SK-N-SH (cell line): ENCODE measurements around the gene DLG2. TPM values are rescaled to one million over a fixed set of nuclear protein-coding genes. Genes with fewer than 3 reads are reported as not detected.
A peak's percentile ranks its signal among the peaks of the same experiment; 100 is the strongest.

ENCODE experiments used
- CTCF ChIA-PET: fragments of 300-600, 350-600 bp; formaldehyde crosslinking; extraction: SDS; loops from one replicate; lab custom pipeline; 2021; lab: Yijun Ruan, JAX
- POLR2A ChIA-PET: fragments of 350-600 bp; sonication (Branson Sonifier 250); formaldehyde crosslinking; extraction: SDS; loops from one replicate; lab custom pipeline; 2020; ENCODE audit warnings: antibody characterized with exemption, inconsistent platforms; lab: Yijun Ruan, JAX
- DNase-seq: peaks from one replicate; pipeline ENCODE4 v3.0.0; 2012
- H2AFZ ChIP-seq: fragments of 200-600 bp; sonication (generic); 2 replicates; pipeline ENCODE4 v1.8.1; 2016; ENCODE audit warnings: antibody characterized with exemption, mild to moderate bottlenecking, low read depth
- H3F3A ChIP-seq: fragments of 200-600 bp; sonication (generic); replicated peaks from 2 replicates; pipeline ENCODE3; 2016; ENCODE audit warnings: antibody characterized with exemption, mild to moderate bottlenecking; ENCODE audit not compliant: insufficient read depth
- H3K27ac ChIP-seq, 2 experiments: fragments of 200-500 bp in 1 of 2; fragments of 200-600 bp in 1 of 2; sonication (Bioruptor generic) in 1 of 2; sonication (generic), shearing (Covaris generic) in 1 of 2; 2 replicates each; pipeline versions ENCODE4 v1.5.1 to v1.6.1; 2014 to 2016; ENCODE audit warnings: low read depth in 2 of 2, inconsistent platforms in 1 of 2, low read length in 1 of 2, mild to moderate bottlenecking in 1 of 2, mixed read lengths in 1 of 2
- H3K27me3 ChIP-seq: fragments of 200-600 bp; sonication (generic), shearing (Covaris generic); 2 replicates; pipeline ENCODE4 v1.6.1; 2016; ENCODE audit warnings: mixed run types; ENCODE audit not compliant: insufficient read depth
- H3K36me3 ChIP-seq, 2 experiments: fragments of 200-500 bp in 1 of 2; fragments of 200-600 bp in 1 of 2; sonication (Bioruptor generic) in 1 of 2; sonication (generic) in 1 of 2; replicated peaks in 1 of 2; 2 replicates each; pipeline versions ENCODE3 to v1.5.1; 2014 to 2016; ENCODE audit warnings: low read length in 1 of 2, mild to moderate bottlenecking in 1 of 2; ENCODE audit not compliant: insufficient read depth in 2 of 2, control insufficient read depth in 1 of 2
- H3K4me1 ChIP-seq, 2 experiments: fragments of 200-500 bp in 1 of 2; fragments of 200-600 bp in 1 of 2; sonication (Bioruptor generic) in 1 of 2; sonication (generic), shearing (Covaris generic) in 1 of 2; 2 replicates each; pipeline versions ENCODE4 v1.5.1 to v1.6.1; 2014 to 2016; ENCODE audit warnings: low read depth in 1 of 2, low read length in 1 of 2, mixed run types in 1 of 2; ENCODE audit not compliant: insufficient read depth in 2 of 2, control insufficient read depth in 1 of 2
- H3K4me2 ChIP-seq: fragments of 200-600 bp; sonication (generic), shearing (Covaris generic); 2 replicates; pipeline ENCODE4 v1.6.1; 2017; ENCODE audit warnings: mixed run types
- H3K4me3 ChIP-seq, 2 experiments: fragments of 200-500 bp in 1 of 2; fragments of 200-600 bp in 1 of 2; sonication (Bioruptor generic) in 1 of 2; sonication (generic), shearing (Covaris generic) in 1 of 2; 2 replicates each; pipeline versions ENCODE4 v1.5.1 to v1.8.1; 2014 to 2016; ENCODE audit warnings: low read depth in 2 of 2, inconsistent platforms in 1 of 2, low read length in 1 of 2, mild to moderate bottlenecking in 1 of 2, mixed read lengths in 1 of 2, moderate library complexity in 1 of 2
- H3K79me2 ChIP-seq: fragments of 200-600 bp; sonication (generic); 2 replicates; pipeline ENCODE4 v1.8.1; 2017; ENCODE audit warnings: mild to moderate bottlenecking; ENCODE audit not compliant: insufficient read depth
- H3K9ac ChIP-seq: fragments of 200-600 bp; sonication (generic); 2 replicates; pipeline ENCODE4 v1.6.1; 2017; ENCODE audit warnings: mixed run types
- H3K9me2 ChIP-seq: fragments of 200-600 bp; sonication (generic); 2 replicates; pipeline ENCODE4 v1.6.1; 2017; ENCODE audit warnings: mixed run types
- H3K9me3 ChIP-seq: fragments of 200-600 bp; sonication (generic); 2 replicates; pipeline ENCODE4 v1.6.1; 2017; ENCODE audit warnings: mixed run types, mild to moderate bottlenecking, moderate library complexity
- H4K20me1 ChIP-seq: fragments of 200-600 bp; sonication (generic); 2 replicates; pipeline ENCODE4 v1.6.1; 2017; ENCODE audit warnings: mild to moderate bottlenecking, mixed run types; ENCODE audit not compliant: insufficient read depth
- CHD2 ChIP-seq: fragments of 150-350 bp; IDR thresholded peaks from 2 replicates; pipeline ENCODE4 v1.6.1; 2018; ENCODE audit warnings: low read length; ENCODE audit not compliant: partially characterized antibody
- FOSL2 ChIP-seq: IDR thresholded peaks from 2 replicates; pipeline ENCODE4 v1.4.0; 2012; ENCODE audit warnings: low read depth, mild to moderate bottlenecking, moderate library complexity, borderline replicate concordance
- GABPA ChIP-seq: IDR thresholded peaks from 2 replicates; pipeline ENCODE4 v1.4.0; 2012; ENCODE audit warnings: low read depth, mild to moderate bottlenecking
- GATA2 ChIP-seq: sonication (generic); formaldehyde crosslinking; IDR thresholded peaks from 2 replicates; pipeline ENCODE4 v1.5.0; 2020; ENCODE audit warnings: mild to moderate bottlenecking, missing genetic modification reagents
- NFIC ChIP-seq: IDR thresholded peaks from 2 replicates; pipeline ENCODE4 v1.4.0; 2012; ENCODE audit warnings: borderline replicate concordance
- RAD21 ChIP-seq: IDR thresholded peaks from 2 replicates; pipeline ENCODE4 v1.6.1; 2012; ENCODE audit warnings: mild to moderate bottlenecking, low read length
- RFX5 ChIP-seq: IDR thresholded peaks from 2 replicates; pipeline ENCODE4 v1.6.1; 2012; ENCODE audit warnings: mild to moderate bottlenecking, improper control_type of control experiment, low read length
- TAF1 ChIP-seq: IDR thresholded peaks from 2 replicates; pipeline ENCODE4 v1.6.1; 2012; ENCODE audit warnings: low read depth, mild to moderate bottlenecking, low read length, moderate library complexity, borderline replicate concordance
- TEAD4 ChIP-seq: IDR thresholded peaks from 2 replicates; pipeline ENCODE4 v1.4.0; 2012; ENCODE audit warnings: mild to moderate bottlenecking, borderline replicate concordance; ENCODE audit not compliant: insufficient read depth
- WGBS: methylation state at CpG from one replicate; pipeline ENCODE4 v1.1.6; 2017; ENCODE audit warnings: low lambda C conversion rate; 5-methylcytosine and 5-hydroxymethylcytosine counted together
- polyA plus RNA-seq, 3 experiments: library from polyadenylated mRNA; depleted of rRNA; stranded (reverse); fragments of >200 nt; gene quantifications; 2 replicates each; pipeline ENCODE4 v1.2.3, GENCODE V29; 2012
- TF ChIP-seq, protein P1 (sequence below): IDR thresholded peaks from 2 replicates; pipeline ENCODE4 v1.6.1; 2012; ENCODE audit warnings: mild to moderate bottlenecking, low read depth, low read length, moderate library complexity
- TF ChIP-seq, protein P2 (sequence below): IDR thresholded peaks from 2 replicates; pipeline ENCODE4 v1.4.0; 2012; ENCODE audit warnings: low read depth, borderline replicate concordance
- TF ChIP-seq, protein P3 (sequence below): IDR thresholded peaks from 2 replicates; pipeline ENCODE4; 2012
- TF ChIP-seq, protein P4 (sequence below): IDR thresholded peaks from 2 replicates; pipeline ENCODE4 v1.4.0; 2012; ENCODE audit warnings: low read depth
- TF ChIP-seq, protein P5 (sequence below): fragments of 150-350 bp; IDR thresholded peaks from 2 replicates; pipeline ENCODE4 v1.6.1; 2016; ENCODE audit warnings: mild to moderate bottlenecking, low read depth, low read length
- TF ChIP-seq, protein P6 (sequence below): fragments of 150-350 bp; IDR thresholded peaks from 2 replicates; pipeline ENCODE4 v1.6.1; 2017; ENCODE audit warnings: antibody characterized with exemption, low read length, low read depth, borderline replicate concordance

The DLG2 gene
- polyA plus RNA-seq, 1 of the 3 experiments (the other 2 are of a cell fraction) = 0.21 TPM

DNA sequence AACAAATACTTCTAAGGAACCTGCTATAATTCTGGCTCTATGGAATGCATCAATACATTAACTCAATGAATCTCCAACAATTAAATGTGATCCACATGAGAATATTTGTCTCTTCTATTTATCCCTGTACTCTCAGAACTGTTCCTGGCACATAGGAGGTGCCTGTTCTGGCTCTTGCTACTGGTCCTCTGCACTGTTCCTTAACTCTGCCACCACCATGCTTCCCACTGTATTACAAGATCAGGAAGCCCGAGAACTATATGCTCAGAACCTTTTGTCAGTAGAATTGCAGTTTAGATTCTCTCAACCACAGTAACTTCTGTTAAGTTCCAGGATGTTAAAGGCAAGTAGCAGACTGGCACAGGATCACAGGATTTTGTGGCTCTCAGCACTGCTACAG is 1964.7 kb downstream of the DLG2 start:
- no peak overlapping the region for H3K27ac ChIP-seq
- H3K9me3 ChIP-seq = no peaks in the 10 kb centered on the region
- TF ChIP-seq, protein P1, sequence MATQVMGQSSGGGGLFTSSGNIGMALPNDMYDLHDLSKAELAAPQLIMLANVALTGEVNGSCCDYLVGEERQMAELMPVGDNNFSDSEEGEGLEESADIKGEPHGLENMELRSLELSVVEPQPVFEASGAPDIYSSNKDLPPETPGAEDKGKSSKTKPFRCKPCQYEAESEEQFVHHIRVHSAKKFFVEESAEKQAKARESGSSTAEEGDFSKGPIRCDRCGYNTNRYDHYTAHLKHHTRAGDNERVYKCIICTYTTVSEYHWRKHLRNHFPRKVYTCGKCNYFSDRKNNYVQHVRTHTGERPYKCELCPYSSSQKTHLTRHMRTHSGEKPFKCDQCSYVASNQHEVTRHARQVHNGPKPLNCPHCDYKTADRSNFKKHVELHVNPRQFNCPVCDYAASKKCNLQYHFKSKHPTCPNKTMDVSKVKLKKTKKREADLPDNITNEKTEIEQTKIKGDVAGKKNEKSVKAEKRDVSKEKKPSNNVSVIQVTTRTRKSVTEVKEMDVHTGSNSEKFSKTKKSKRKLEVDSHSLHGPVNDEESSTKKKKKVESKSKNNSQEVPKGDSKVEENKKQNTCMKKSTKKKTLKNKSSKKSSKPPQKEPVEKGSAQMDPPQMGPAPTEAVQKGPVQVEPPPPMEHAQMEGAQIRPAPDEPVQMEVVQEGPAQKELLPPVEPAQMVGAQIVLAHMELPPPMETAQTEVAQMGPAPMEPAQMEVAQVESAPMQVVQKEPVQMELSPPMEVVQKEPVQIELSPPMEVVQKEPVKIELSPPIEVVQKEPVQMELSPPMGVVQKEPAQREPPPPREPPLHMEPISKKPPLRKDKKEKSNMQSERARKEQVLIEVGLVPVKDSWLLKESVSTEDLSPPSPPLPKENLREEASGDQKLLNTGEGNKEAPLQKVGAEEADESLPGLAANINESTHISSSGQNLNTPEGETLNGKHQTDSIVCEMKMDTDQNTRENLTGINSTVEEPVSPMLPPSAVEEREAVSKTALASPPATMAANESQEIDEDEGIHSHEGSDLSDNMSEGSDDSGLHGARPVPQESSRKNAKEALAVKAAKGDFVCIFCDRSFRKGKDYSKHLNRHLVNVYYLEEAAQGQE = no peak
- TF ChIP-seq, protein P2, sequence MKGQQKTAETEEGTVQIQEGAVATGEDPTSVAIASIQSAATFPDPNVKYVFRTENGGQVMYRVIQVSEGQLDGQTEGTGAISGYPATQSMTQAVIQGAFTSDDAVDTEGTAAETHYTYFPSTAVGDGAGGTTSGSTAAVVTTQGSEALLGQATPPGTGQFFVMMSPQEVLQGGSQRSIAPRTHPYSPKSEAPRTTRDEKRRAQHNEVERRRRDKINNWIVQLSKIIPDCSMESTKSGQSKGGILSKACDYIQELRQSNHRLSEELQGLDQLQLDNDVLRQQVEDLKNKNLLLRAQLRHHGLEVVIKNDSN = no peak
- TF ChIP-seq RAD21 (no peak), NFIC (no peak)
- no peak for DNase-seq
- no peaks in the 10 kb centered on the region for H3K36me3 ChIP-seq
- H2AFZ ChIP-seq = peak overlapping the region; percentile 56; the same call in 1 of the 2 replicates
- H3K4me3 ChIP-seq = no peak overlapping the region
- H3F3A ChIP-seq = no peaks in the 10 kb centered on the region
- 24% methylated on average over 1 of the region's 1 CpG for WGBS
- ChIA-PET POLR2A (no interaction called here), CTCF (no interaction called here)
- no peaks in the 10 kb centered on the region for H3K9me2 ChIP-seq
- no peak overlapping the region for H3K4me2 ChIP-seq
- H4K20me1 ChIP-seq = no peaks in the 10 kb centered on the region
- H3K27me3 ChIP-seq = no peaks in the 10 kb centered on the region
- H3K79me2 ChIP-seq = no peaks in the 10 kb centered on the region
- no peak overlapping the region for H3K9ac ChIP-seq
- H3K4me1 ChIP-seq = peaks cover 0 to 18% of the 10 kb centered on the region in 2 experiments; a peak in 2 of 4 replicates

DNA sequence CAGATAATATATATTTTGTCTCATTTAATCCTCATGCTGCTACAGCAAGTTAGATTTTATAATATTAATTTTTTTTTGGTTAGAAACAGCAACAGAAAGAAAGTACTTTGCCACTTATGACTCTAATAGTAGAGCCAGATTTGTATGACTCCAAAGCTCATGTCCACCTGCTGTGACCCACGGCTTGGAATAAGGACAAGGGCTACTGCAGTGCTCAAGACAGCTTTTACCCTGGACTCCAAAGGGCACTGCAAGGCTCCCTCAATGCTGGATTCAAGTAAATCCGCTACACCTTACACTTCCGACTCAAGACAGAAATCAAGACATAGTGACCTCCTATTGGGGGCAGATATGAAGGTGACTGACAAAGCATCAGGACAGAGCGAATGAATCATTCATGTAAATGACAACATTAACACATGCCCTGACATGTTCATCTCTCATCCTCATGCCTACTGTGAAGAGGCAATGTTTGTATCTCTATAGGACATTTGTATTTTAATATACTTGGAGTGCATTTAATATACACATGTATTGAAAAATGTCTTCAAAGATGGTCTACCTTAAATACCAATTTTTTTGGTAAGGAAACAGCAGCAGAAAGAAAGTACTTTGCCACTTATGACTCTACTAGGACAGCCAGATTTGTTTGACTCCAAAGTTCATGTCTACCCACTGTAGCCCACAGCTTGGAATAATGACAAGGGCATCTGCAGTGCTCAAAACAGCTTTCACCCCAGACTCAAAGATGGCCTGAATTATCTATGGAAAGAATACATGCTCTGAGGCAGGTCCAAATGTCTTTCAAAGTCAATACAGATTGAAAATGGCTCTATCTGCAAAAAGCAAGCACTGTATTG is 1965.4 kb downstream of the DLG2 start:
- CTCF ChIA-PET = interaction anchor here (1.2 kb wide), 1 partner anchor 10 kb away, joined by 3 read pairs; no protein-coding TSS in a partner anchor
- Histone ChIP-seq H3K27me3 (no peaks in the 10 kb centered on the region), H3K79me2 (no peaks in the 10 kb centered on the region), H3K9me3 (no peaks in the 10 kb centered on the region), H3K36me3 (no peaks in the 10 kb centered on the region), H4K20me1 (no peaks in the 10 kb centered on the region), H3K27ac (no peak overlapping the region), H3F3A (no peaks in the 10 kb centered on the region), H3K4me1 (peaks cover 0 to 18% of the 10 kb centered on the region in 2 experiments; a peak in 2 of 4 replicates), H3K9ac (no peak overlapping the region), H3K4me3 (no peak overlapping the region), H3K9me2 (no peaks in the 10 kb centered on the region), H2AFZ (no peak overlapping the region), H3K4me2 (no peak overlapping the region)
- WGBS = 63% methylated on average over 4 of the region's 4 CpGs
- TF ChIP-seq, protein P3, sequence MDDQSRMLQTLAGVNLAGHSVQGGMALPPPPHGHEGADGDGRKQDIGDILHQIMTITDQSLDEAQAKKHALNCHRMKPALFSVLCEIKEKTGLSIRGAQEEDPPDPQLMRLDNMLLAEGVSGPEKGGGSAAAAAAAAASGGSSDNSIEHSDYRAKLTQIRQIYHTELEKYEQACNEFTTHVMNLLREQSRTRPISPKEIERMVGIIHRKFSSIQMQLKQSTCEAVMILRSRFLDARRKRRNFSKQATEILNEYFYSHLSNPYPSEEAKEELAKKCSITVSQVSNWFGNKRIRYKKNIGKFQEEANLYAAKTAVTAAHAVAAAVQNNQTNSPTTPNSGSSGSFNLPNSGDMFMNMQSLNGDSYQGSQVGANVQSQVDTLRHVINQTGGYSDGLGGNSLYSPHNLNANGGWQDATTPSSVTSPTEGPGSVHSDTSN = no peak
- TF ChIP-seq TAF1 (no peak), RAD21 (no peak), GABPA (no peak), RFX5 (no peak), CHD2 (no peak), FOSL2 (no peak), GATA2 (CRISPR knock-in tag) (no peak), TEAD4 (no peak)
- TF ChIP-seq, protein P4, sequence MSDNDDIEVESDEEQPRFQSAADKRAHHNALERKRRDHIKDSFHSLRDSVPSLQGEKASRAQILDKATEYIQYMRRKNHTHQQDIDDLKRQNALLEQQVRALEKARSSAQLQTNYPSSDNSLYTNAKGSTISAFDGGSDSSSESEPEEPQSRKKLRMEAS = no peak
- TF ChIP-seq, protein P5, sequence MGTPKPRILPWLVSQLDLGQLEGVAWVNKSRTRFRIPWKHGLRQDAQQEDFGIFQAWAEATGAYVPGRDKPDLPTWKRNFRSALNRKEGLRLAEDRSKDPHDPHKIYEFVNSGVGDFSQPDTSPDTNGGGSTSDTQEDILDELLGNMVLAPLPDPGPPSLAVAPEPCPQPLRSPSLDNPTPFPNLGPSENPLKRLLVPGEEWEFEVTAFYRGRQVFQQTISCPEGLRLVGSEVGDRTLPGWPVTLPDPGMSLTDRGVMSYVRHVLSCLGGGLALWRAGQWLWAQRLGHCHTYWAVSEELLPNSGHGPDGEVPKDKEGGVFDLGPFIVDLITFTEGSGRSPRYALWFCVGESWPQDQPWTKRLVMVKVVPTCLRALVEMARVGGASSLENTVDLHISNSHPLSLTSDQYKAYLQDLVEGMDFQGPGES = no peak
- TF ChIP-seq, protein P6, sequence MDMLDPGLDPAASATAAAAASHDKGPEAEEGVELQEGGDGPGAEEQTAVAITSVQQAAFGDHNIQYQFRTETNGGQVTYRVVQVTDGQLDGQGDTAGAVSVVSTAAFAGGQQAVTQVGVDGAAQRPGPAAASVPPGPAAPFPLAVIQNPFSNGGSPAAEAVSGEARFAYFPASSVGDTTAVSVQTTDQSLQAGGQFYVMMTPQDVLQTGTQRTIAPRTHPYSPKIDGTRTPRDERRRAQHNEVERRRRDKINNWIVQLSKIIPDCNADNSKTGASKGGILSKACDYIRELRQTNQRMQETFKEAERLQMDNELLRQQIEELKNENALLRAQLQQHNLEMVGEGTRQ = no peak
- DNase-seq = no peak
- POLR2A ChIA-PET = no interaction called here
